ENCODE results near the gene MYBBP1A. TPM values are rescaled to one million over a fixed set of nuclear protein-coding genes. Genes with fewer than 3 reads are reported as not detected.

MYBBP1A gene
- total and polyA plus RNA-seq, 2 experiments from 2014 or later = 23.7 to 44.1 TPM

DNA sequence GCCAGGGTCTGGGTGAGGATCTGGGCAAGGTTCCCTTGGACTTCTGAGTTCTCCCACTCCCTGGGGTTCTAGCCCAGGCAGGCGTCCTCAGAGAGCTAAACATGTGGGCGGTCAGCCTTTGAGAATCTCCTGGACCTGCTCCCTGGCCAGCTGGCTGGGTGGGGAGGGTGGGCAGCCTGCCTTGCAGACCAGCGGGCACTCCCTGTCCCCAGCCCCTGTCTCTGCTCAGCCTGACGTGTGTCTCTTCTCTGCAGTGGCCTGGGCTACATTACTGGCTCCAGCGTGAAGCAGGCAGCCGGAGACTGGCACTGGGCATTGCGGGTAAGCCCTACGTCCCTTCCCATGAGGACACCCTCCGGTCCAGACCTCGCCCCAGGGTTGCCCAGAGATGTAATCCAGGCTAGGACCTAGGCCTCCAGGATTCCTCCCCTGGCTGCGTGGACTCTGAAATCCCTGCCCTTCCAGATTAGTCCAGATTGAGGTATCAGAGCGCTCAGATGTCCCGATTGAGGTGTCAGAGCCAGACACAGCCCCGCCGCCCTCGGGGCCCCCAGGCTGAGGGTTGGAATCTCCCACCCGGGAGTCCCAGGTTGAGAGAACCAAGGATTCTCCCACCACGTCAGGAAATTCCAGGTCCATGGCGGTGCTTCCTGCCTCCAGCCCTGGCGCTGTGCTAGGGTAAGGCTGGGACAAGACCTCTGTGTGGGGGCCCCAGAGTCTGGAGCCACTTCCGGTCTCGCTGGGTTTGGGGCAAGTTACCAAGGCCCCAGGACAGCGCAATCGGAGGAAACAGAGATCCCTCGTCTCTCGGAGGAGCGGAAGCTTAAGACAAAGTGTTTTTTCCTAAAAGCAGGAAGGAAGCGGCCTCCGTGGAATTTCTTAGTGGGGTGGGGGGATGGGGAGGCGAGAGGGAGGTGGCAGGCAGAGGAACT, 24.1 kb downstream of the MYBBP1A start:
- Histone ChIP-seq H3K9me2 (replicated peaks; ENCODE audit: insufficient read depth) (no peaks in the 10 kb centered on the region), H2AFZ (no peak overlapping the region), H3K4me2 (no peak overlapping the region), H3K9me3 (ENCODE audit: low read depth) (no peaks in the 10 kb centered on the region), H3K4me3 (no peak overlapping the region), H3K4me1 (ENCODE audit: insufficient read depth) (peaks cover 3% of the 10 kb centered on the region), H4K20me1 (ENCODE audit: insufficient read depth, poor library complexity, severe bottlenecking) (no peaks in the 10 kb centered on the region), H3K79me2 (no peaks in the 10 kb centered on the region), H3K27me3 (no peaks in the 10 kb centered on the region), H3K36me3 (replicated peaks; ENCODE audit: insufficient read depth, low read depth) (no peaks in the 10 kb centered on the region), H3K27ac (no peak overlapping the region)
- TF ChIP-seq, protein P1, sequence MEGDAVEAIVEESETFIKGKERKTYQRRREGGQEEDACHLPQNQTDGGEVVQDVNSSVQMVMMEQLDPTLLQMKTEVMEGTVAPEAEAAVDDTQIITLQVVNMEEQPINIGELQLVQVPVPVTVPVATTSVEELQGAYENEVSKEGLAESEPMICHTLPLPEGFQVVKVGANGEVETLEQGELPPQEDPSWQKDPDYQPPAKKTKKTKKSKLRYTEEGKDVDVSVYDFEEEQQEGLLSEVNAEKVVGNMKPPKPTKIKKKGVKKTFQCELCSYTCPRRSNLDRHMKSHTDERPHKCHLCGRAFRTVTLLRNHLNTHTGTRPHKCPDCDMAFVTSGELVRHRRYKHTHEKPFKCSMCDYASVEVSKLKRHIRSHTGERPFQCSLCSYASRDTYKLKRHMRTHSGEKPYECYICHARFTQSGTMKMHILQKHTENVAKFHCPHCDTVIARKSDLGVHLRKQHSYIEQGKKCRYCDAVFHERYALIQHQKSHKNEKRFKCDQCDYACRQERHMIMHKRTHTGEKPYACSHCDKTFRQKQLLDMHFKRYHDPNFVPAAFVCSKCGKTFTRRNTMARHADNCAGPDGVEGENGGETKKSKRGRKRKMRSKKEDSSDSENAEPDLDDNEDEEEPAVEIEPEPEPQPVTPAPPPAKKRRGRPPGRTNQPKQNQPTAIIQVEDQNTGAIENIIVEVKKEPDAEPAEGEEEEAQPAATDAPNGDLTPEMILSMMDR (IDR thresholded peaks at IDR 0.05; ENCODE audit: poor library complexity) = no peak
- TF ChIP-seq EZH2 (IDR thresholded peaks at IDR 0.05; ENCODE audit: borderline replicate concordance) (no peak), EZH2phosphoT487 (IDR thresholded peaks at IDR 0.05; ENCODE audit: low read depth, severe bottlenecking, unreplicated experiment) (no peak)
- DNase-seq (ENCODE audit: low spot score) = no peak
- 79% methylated on average over 28 of the region's 30 CpGs for WGBS (ENCODE audit: low lambda C conversion rate, missing lambda C conversion rate)

DNA sequence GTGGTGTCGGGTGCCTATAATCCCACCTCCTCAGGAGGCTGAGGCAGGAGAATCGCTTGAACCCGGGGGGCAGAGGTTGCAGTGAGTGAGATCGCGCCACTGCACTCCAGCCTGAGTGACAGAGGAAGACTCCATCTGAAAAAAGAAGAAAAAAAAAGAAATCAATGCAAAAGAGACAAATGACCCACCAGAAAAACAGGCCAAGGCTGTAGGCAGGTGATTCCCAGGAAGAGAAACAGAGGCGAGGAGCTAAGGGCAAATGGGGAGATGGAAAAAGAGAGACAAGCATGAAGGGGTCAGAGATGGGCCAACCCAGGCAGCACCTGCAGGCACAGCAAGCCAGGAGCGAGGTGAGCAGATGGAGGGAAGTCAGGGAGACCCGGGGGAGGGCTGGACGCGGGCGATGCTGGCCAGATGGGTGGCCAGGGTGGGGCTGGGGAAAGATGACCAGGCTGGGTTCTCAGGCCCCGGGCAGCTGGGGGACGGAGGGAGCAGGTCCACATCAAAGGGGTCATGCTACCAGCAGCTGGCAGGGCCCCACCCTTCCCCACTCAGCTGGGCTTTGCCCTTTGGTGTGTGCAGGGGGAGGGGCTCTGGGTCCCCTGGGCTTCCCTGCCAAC, 25.5 kb downstream of the MYBBP1A start:
- H3K79me2 ChIP-seq = no peaks in the 10 kb centered on the region
- H3K36me3 ChIP-seq (replicated peaks; ENCODE audit: insufficient read depth, low read depth) = no peaks in the 10 kb centered on the region
- WGBS (ENCODE audit: low lambda C conversion rate, missing lambda C conversion rate) = 79% methylated on average over 11 of the region's 13 CpGs
- no peaks in the 10 kb centered on the region for H3K27me3 ChIP-seq
- no peak for TF ChIP-seq EZH2 (IDR thresholded peaks at IDR 0.05; ENCODE audit: borderline replicate concordance)
- TF ChIP-seq, protein P1 (IDR thresholded peaks at IDR 0.05; ENCODE audit: poor library complexity) = no peak
- no peak for TF ChIP-seq EZH2phosphoT487 (IDR thresholded peaks at IDR 0.05; ENCODE audit: low read depth, severe bottlenecking, unreplicated experiment)
- no peaks in the 10 kb centered on the region for H4K20me1 ChIP-seq (ENCODE audit: insufficient read depth, poor library complexity, severe bottlenecking)
- H3K4me1 ChIP-seq (ENCODE audit: insufficient read depth) = no peaks in the 10 kb centered on the region
- no peak overlapping the region for H3K27ac ChIP-seq
- H3K9me2 ChIP-seq (replicated peaks; ENCODE audit: insufficient read depth) = no peaks in the 10 kb centered on the region
- H3K9me3 ChIP-seq (ENCODE audit: low read depth) = no peaks in the 10 kb centered on the region
- H3K4me2 ChIP-seq = no peak overlapping the region
- no peak for DNase-seq (ENCODE audit: low spot score)
- no peak overlapping the region for H3K4me3 ChIP-seq
- H2AFZ ChIP-seq = no peak overlapping the region

DNA sequence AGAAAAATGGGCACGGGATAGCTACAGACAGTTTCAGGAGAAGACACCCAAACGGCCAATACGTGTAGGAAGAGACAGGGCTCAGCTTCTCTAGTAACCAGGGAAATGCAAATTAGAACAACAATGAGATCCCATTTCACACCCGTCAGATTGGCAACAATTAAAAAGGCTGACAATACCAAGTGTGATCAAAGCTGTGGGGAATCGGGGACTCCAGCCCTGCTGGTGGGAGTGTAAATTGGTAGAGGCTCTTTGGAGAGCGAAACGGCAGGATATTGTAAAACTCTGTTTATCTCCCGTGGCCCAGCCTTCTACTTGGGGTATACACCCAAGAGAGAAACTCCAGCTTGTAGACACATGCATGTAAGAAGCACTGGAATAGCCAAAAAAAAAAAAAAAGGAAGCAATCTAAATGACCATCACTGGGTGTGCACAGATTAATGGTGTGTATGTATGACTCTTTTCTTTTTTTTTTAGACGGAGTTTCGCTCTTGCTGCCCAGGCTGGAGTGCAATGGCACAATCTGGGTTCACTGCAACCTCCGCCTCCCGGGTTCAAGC, 27.5 kb downstream of the MYBBP1A start:
- H3K27ac ChIP-seq = no peak overlapping the region
- no peak overlapping the region for H3K4me3 ChIP-seq
- DNase-seq (ENCODE audit: low spot score) = no peak
- H3K9me2 ChIP-seq (replicated peaks; ENCODE audit: insufficient read depth) = no peaks in the 10 kb centered on the region
- no peaks in the 10 kb centered on the region for H4K20me1 ChIP-seq (ENCODE audit: insufficient read depth, poor library complexity, severe bottlenecking)
- H3K36me3 ChIP-seq (replicated peaks; ENCODE audit: insufficient read depth, low read depth) = no peaks in the 10 kb centered on the region
- H3K9me3 ChIP-seq (ENCODE audit: low read depth) = no peaks in the 10 kb centered on the region
- 62% methylated on average over 12 of the region's 12 CpGs for WGBS (ENCODE audit: low lambda C conversion rate, missing lambda C conversion rate)
- H3K4me2 ChIP-seq = no peak overlapping the region
- H2AFZ ChIP-seq = no peak overlapping the region
- no peaks in the 10 kb centered on the region for H3K79me2 ChIP-seq
- H3K4me1 ChIP-seq (ENCODE audit: insufficient read depth) = no peaks in the 10 kb centered on the region
- TF ChIP-seq EZH2 (IDR thresholded peaks at IDR 0.05; ENCODE audit: borderline replicate concordance) = no peak
- TF ChIP-seq EZH2phosphoT487 (IDR thresholded peaks at IDR 0.05; ENCODE audit: low read depth, severe bottlenecking, unreplicated experiment) = no peak
- no peaks in the 10 kb centered on the region for H3K27me3 ChIP-seq

Measured in hepatocyte (in vitro differentiated cells).